Endothelial cell of umbilical vein (primary cell): ENCODE results near the gene ABCC1. TPM values are rescaled to one million over a fixed set of nuclear protein-coding genes. Genes with fewer than 3 reads are reported as not detected.

Source experiments
- BruUV-seq: library from RNA; stranded (reverse); fragments of 400-500 nt; replicated peaks from 2 replicates; lab custom pipeline; 2021; lab: Mats Ljungman, UMichigan
- CTCF ChIA-PET: fragments of 300-600, 350-600 bp; sonication (Branson Sonifier 250); formaldehyde crosslinking; loops from one replicate; lab custom pipeline; 2021; ENCODE audit warnings: antibody characterized with exemption, inconsistent platforms; lab: Charles Lee
- POLR2A ChIA-PET: fragments of 300-600, 350-600 bp; sonication (Branson Sonifier 250); formaldehyde crosslinking; loops from one replicate; lab custom pipeline; 2021; ENCODE audit warnings: antibody characterized with exemption, inconsistent platforms; lab: Charles Lee
- DNase-seq: peaks from one replicate; pipeline ENCODE4 v3.0.0-alpha.2; 2011; ENCODE audit warnings: low read depth, low spot score
- FAIRE-seq: peaks from 2 replicates; lab custom pipeline; 2011; peaks lifted over from hg19 to GRCh38; lab: Jason Lieb, UNC
- H2AFZ ChIP-seq: 2 replicates; pipeline ENCODE4 v1.6.0; 2012; ENCODE audit warnings: low read depth, low read length, control low read depth, inconsistent platforms
- H3K27ac ChIP-seq: 2 replicates; pipeline ENCODE4 v1.5.1; 2011; ENCODE audit warnings: low read depth, mild to moderate bottlenecking, control low read depth, low read length, moderate library complexity; ENCODE audit not compliant: insufficient read depth
- H3K27me3 ChIP-seq, 2 experiments: 2 replicates each; pipeline versions ENCODE4 v1.6.0 to v1.6.1; 2011; ENCODE audit warnings: low read length in 2 of 2, mixed read lengths in 1 of 2; ENCODE audit not compliant: control insufficient read depth in 2 of 2, insufficient read depth in 2 of 2
- H3K36me3 ChIP-seq, 2 experiments: 2 replicates in 1 of 2; 3 replicates in 1 of 2; pipeline ENCODE4 v1.5.1; 2011; ENCODE audit warnings: low read length in 2 of 2, mild to moderate bottlenecking in 1 of 2, moderate library complexity in 1 of 2; ENCODE audit not compliant: control insufficient read depth in 2 of 2, insufficient read depth in 2 of 2; ENCODE audit errors: extremely low read depth in 1 of 2
- H3K4me1 ChIP-seq: 3 replicates; pipeline ENCODE4 v1.5.1; 2011; ENCODE audit warnings: mild to moderate bottlenecking, low read length; ENCODE audit not compliant: control insufficient read depth, insufficient read depth; ENCODE audit errors: extremely low read depth
- H3K4me2 ChIP-seq: 2 replicates; pipeline ENCODE4 v1.6.1; 2011; ENCODE audit warnings: low read length, control low read depth, mixed read lengths; ENCODE audit not compliant: insufficient read depth
- H3K4me3 ChIP-seq, 3 experiments: fragments of 200-600 bp in 1 of 3; sonication (generic), shearing (Covaris generic) in 1 of 3; replicated peaks in 1 of 3; 2 replicates each; pipeline ENCODE4 v1.5.1; 2011 to 2016; ENCODE audit warnings: control low read depth in 3 of 3, low read length in 3 of 3, mild to moderate bottlenecking in 2 of 3, inconsistent platforms in 1 of 3, low read depth in 1 of 3, moderate library complexity in 1 of 3; ENCODE audit not compliant: insufficient read depth in 1 of 3
- H3K79me2 ChIP-seq: 2 replicates; pipeline ENCODE4 v1.6.0; 2012; ENCODE audit warnings: low read length, inconsistent platforms; ENCODE audit not compliant: control insufficient read depth, insufficient read depth
- H3K9ac ChIP-seq: replicated peaks from 2 replicates; pipeline ENCODE3; 2011; ENCODE audit warnings: low read length, control low read depth; ENCODE audit not compliant: insufficient read depth; ENCODE audit errors: extremely low read depth
- H3K9me1 ChIP-seq: replicated peaks from 3 replicates; pipeline ENCODE4 v1.6.0; 2011; ENCODE audit warnings: mild to moderate bottlenecking, low read length; ENCODE audit not compliant: control insufficient read depth, insufficient read depth; ENCODE audit errors: extremely low read depth
- H3K9me3 ChIP-seq: replicated peaks from 2 replicates; pipeline ENCODE4 v1.5.1; 2012; ENCODE audit warnings: low read length, inconsistent platforms; ENCODE audit not compliant: control insufficient read depth, insufficient read depth
- H4K20me1 ChIP-seq: replicated peaks from 2 replicates; pipeline ENCODE3; 2011; ENCODE audit warnings: mild to moderate bottlenecking, low read length; ENCODE audit not compliant: control insufficient read depth, insufficient read depth; ENCODE audit errors: extremely low read depth
- CTCF ChIP-seq, 2 donors: IDR thresholded peaks; 1 replicate in 1 of 2; 2 replicates in 1 of 2; pipeline ENCODE4 v1.5.1; 2011; ENCODE audit warnings: low read length in 2 of 2, mild to moderate bottlenecking in 2 of 2, moderate library complexity in 2 of 2, control low read depth in 1 of 2, inconsistent platforms in 1 of 2, low read depth in 1 of 2; ENCODE audit not compliant: insufficient read depth in 1 of 2; ENCODE audit errors: extremely low read depth in 1 of 2
- EZH2 ChIP-seq: IDR thresholded peaks from 2 replicates; pipeline ENCODE4 v1.6.1; 2012; ENCODE audit warnings: borderline replicate concordance, low read depth, mild to moderate bottlenecking, moderate library complexity, low read length, inconsistent platforms; ENCODE audit not compliant: severe bottlenecking
- FOS ChIP-seq: IDR thresholded peaks from 2 replicates; pipeline ENCODE4 v1.6.1; 2011; ENCODE audit warnings: mild to moderate bottlenecking, low read length, moderate library complexity, borderline replicate concordance; ENCODE audit not compliant: insufficient read depth
- GATA2 ChIP-seq: IDR thresholded peaks from 2 replicates; pipeline ENCODE4 v1.7.0; 2011; ENCODE audit warnings: low read depth, mild to moderate bottlenecking, moderate library complexity, mixed read lengths, low read length; ENCODE audit not compliant: insufficient read length, insufficient read depth
- JUN ChIP-seq: IDR thresholded peaks from 2 replicates; pipeline ENCODE4 v1.6.1; 2011; ENCODE audit warnings: borderline replicate concordance, low read depth; ENCODE audit not compliant: insufficient read length, insufficient read depth
- MAX ChIP-seq: IDR thresholded peaks from 2 replicates; pipeline ENCODE4 v1.6.1; 2011; ENCODE audit not compliant: insufficient read depth, insufficient read length
- MYC ChIP-seq: IDR thresholded peaks from one replicate; pipeline ENCODE4 v1.6.1; 2011; ENCODE audit warnings: mild to moderate bottlenecking, low read depth, low read length
- POLR2A ChIP-seq: IDR thresholded peaks from 2 replicates; pipeline ENCODE4 v1.6.1; 2012; ENCODE audit warnings: low read depth, mild to moderate bottlenecking, control low read depth, low read length
- POLR2AphosphoS5 ChIP-seq: IDR thresholded peaks from 2 replicates; pipeline ENCODE4 v1.6.1; 2012; ENCODE audit warnings: low read depth, mild to moderate bottlenecking, control low read depth, low read length, moderate library complexity; ENCODE audit not compliant: insufficient read depth
- dilution Hi-C: fragments of 300-500 bp; cut with MboI; formaldehyde crosslinking; loops from one replicate; pipeline ENCODE4 v1.15.0; 2019; ENCODE audit warnings: low sequenced_read_pairs; ENCODE audit not compliant: extremely low pct_ligation_motif_present
- intact Hi-C: fragments of 100-400 bp; cut with micrococcal nuclease; formaldehyde crosslinking; loops from one replicate; pipeline ENCODE4 v1.10.0; 2022
- polyA plus RNA-seq, 4 experiments: library from polyadenylated mRNA; depleted of rRNA in 3 of 4; stranded (reverse) in 3 of 4; unstranded in 1 of 4; fragments of >200 nt; gene quantifications; 2 replicates each; pipeline versions ENCODE4 v1.2.1 to v1.2.3, GENCODE V29; 2011 to 2012; ENCODE audit warnings: missing spikeins in 1 of 4
- total RNA-seq: library from RNA; stranded (reverse); gene quantifications from 2 replicates; pipeline ENCODE4 v1.2.3, GENCODE V29; 2021

ABCC1 gene
- total and polyA plus RNA-seq, 2 donors (not counting 3 experiments of a cell fraction or from before 2014, with no cell fraction given), result 46.1 to 89.2 TPM

- dilution Hi-C loops, result no loop called here
Measured at GRCh38 chr16:16176328-16176727, 226.9 kb downstream of the ABCC1 start.

More at GRCh38 chr16:16176328-16176727, 226.9 kb downstream of the ABCC1 start:
- H3K79me2 ChIP-seq, result no peaks in the 10 kb centered on the region
- no peak overlapping the region for H3K9ac ChIP-seq
- H3K4me2 ChIP-seq, result no peak overlapping the region
- no peak for TF ChIP-seq GATA2
- TF ChIP-seq MAX, result no peak
- TF ChIP-seq MYC, result no peak
- no peak for TF ChIP-seq POLR2AphosphoS5
- no peak for TF ChIP-seq EZH2
- no peak for TF ChIP-seq JUN
- TF ChIP-seq CTCF (IDR thresholded peaks at IDR 0.05; ENCODE audit: extremely low read depth in 1 of 2, insufficient read depth in 1 of 2, low read depth in 1 of 2, low read length in 2 of 2), result no peak
- no peak for TF ChIP-seq FOS
- TF ChIP-seq POLR2A, result no peak
- H3K9me3 ChIP-seq, result no peaks in the 10 kb centered on the region
- no peak overlapping the region for H2AFZ ChIP-seq
- H3K36me3 ChIP-seq, result no peaks in the 10 kb centered on the region
- H3K9me1 ChIP-seq, result no peaks in the 10 kb centered on the region
- no peak for FAIRE-seq
- BruUV-seq, result no TSS peak
- POLR2A ChIA-PET, result no interaction called here
- no peaks in the 10 kb centered on the region for H3K4me1 ChIP-seq
- peaks cover 0 to 2% of the 10 kb centered on the region in 2 experiments for H3K27me3 ChIP-seq
- no peak overlapping the region for H3K27ac ChIP-seq
- intact Hi-C loops, result no loop called here
- H4K20me1 ChIP-seq, result no peaks in the 10 kb centered on the region
- no peak overlapping the region for H3K4me3 ChIP-seq
- CTCF ChIA-PET, result interaction anchor here (1.6 kb wide), 1 partner anchor 11 kb away, joined by 7 read pairs; no protein-coding TSS in a partner anchor
- DNase-seq, result no peak
